H1 (cell line): ENCODE data around the gene FAM177B. TPM values are rescaled to one million over a fixed set of nuclear protein-coding genes. Genes with fewer than 3 reads are reported as not detected.

Source experiments
- CTCF ChIA-PET: fragments of 300-600 bp; sonication (Branson Sonifier 250); formaldehyde crosslinking; loops from one replicate; lab custom pipeline; 2021; ENCODE audit not compliant: partially characterized antibody; lab: Charles Lee
- POLR2A ChIA-PET: fragments of 300-600 bp; sonication (Branson Sonifier 250); formaldehyde crosslinking; loops from one replicate; lab custom pipeline; 2021; ENCODE audit warnings: inconsistent platforms; ENCODE audit not compliant: partially characterized antibody; lab: Charles Lee
- DNase-seq, 2 experiments: peaks; one replicate each; pipeline versions ENCODE4 v3.0.0 to v3.0.0-alpha.2; 2010 to 2022; ENCODE audit warnings: low spot score in 2 of 2, low read depth in 1 of 2, mixed read lengths in 1 of 2
- FAIRE-seq: peaks from 2 replicates; lab custom pipeline; 2011; peaks lifted over from hg19 to GRCh38; lab: Jason Lieb, UNC
- H2AFZ ChIP-seq: 2 replicates; pipeline ENCODE4 v1.8.1; 2012; ENCODE audit warnings: low read length, inconsistent platforms
- H2AK5ac ChIP-seq: 2 replicates; pipeline ENCODE4 v1.6.1; 2013; ENCODE audit warnings: low read depth, low read length
- H2BK120ac ChIP-seq: replicated peaks from 2 replicates; pipeline ENCODE3; 2013; ENCODE audit warnings: low read depth, low read length, inconsistent platforms
- H2BK12ac ChIP-seq: 2 replicates; pipeline ENCODE4 v1.6.1; 2013; ENCODE audit warnings: low read depth, low read length
- H2BK15ac ChIP-seq: 2 replicates; pipeline ENCODE4 v1.6.1; 2013; ENCODE audit warnings: low read length
- H2BK20ac ChIP-seq: 2 replicates; pipeline ENCODE4 v1.6.1; 2013; ENCODE audit warnings: low read length
- H2BK5ac ChIP-seq: 2 replicates; pipeline ENCODE4 v1.6.1; 2013; ENCODE audit warnings: low read depth, low read length
- H3K14ac ChIP-seq: 2 replicates; pipeline ENCODE4 v1.6.1; 2013; ENCODE audit warnings: inconsistent platforms; ENCODE audit not compliant: insufficient read length
- H3K18ac ChIP-seq: 2 replicates; pipeline ENCODE4 v1.6.1; 2013; ENCODE audit warnings: low read length; ENCODE audit errors: extremely low read depth
- H3K23ac ChIP-seq: 2 replicates; pipeline ENCODE4 v1.6.1; 2013; ENCODE audit warnings: inconsistent platforms; ENCODE audit not compliant: insufficient read length
- H3K23me2 ChIP-seq: 2 replicates; pipeline ENCODE4 v1.6.1; 2013; ENCODE audit warnings: low read depth, low read length
- H3K27ac ChIP-seq: 2 replicates; pipeline ENCODE4 v1.6.1; 2011; ENCODE audit warnings: low read depth, low read length, inconsistent platforms
- H3K27me3 ChIP-seq, 4 experiments: replicated peaks in 1 of 4; 1 replicate in 1 of 4; 2 replicates in 3 of 4; pipeline versions ENCODE4 v1.6.1 to v1.8.1; 2011 to 2013; ENCODE audit warnings: low read length in 3 of 4, mild to moderate bottlenecking in 3 of 4, inconsistent platforms in 2 of 4, mixed read lengths in 2 of 4, moderate library complexity in 1 of 4; ENCODE audit not compliant: control insufficient read depth in 3 of 4, insufficient read depth in 3 of 4; ENCODE audit errors: extremely low read depth in 1 of 4
- H3K36me3 ChIP-seq, 4 experiments: 2 replicates each; pipeline versions ENCODE4 v1.6.1 to v1.8.1; 2011 to 2013; ENCODE audit warnings: mild to moderate bottlenecking in 4 of 4, low read length in 3 of 4, moderate library complexity in 2 of 4, control low read depth in 1 of 4, inconsistent platforms in 1 of 4; ENCODE audit not compliant: insufficient read depth in 4 of 4, control insufficient read depth in 2 of 4
- H3K4ac ChIP-seq: replicated peaks from 2 replicates; pipeline ENCODE3; 2013; ENCODE audit warnings: low read length, low read depth, mixed read lengths, inconsistent platforms; ENCODE audit not compliant: insufficient read length
- H3K4me1 ChIP-seq, 4 experiments: replicated peaks in 1 of 4; 1 replicate in 1 of 4; 2 replicates in 3 of 4; pipeline versions ENCODE4 v1.6.1 to v1.8.1; 2011 to 2013; ENCODE audit warnings: low read length in 3 of 4, inconsistent platforms in 2 of 4, mixed read lengths in 1 of 4; ENCODE audit not compliant: insufficient read depth in 4 of 4, control insufficient read depth in 3 of 4
- H3K4me2 ChIP-seq, 2 experiments: 2 replicates each; pipeline versions ENCODE4 v1.6.1 to v1.8.1; 2011 to 2013; ENCODE audit warnings: low read depth in 2 of 2, low read length in 2 of 2, control low read depth in 1 of 2, inconsistent platforms in 1 of 2, mild to moderate bottlenecking in 1 of 2; ENCODE audit not compliant: insufficient read depth in 1 of 2
- H3K4me3 ChIP-seq, 4 experiments: fragments of 200-600, 300-600 bp in 1 of 4; sonication (generic), shearing (Covaris generic), sonication (Bioruptor Twin) in 1 of 4; 2 replicates each; pipeline versions ENCODE4 v1.5.1 to v1.8.1; 2011 to 2016; ENCODE audit warnings: low read length in 4 of 4, low read depth in 3 of 4, control low read depth in 2 of 4, inconsistent platforms in 2 of 4, mild to moderate bottlenecking in 2 of 4, mixed read lengths in 1 of 4, moderate library complexity in 1 of 4; ENCODE audit not compliant: insufficient read depth in 2 of 4; ENCODE audit errors: extremely low read depth in 1 of 4
- H3K56ac ChIP-seq: replicated peaks from 2 replicates; pipeline ENCODE3; 2013; ENCODE audit warnings: low read depth, mild to moderate bottlenecking, mixed read lengths, low read length, inconsistent platforms; ENCODE audit not compliant: insufficient read length
- H3K79me1 ChIP-seq: 2 replicates; pipeline ENCODE4 v1.6.1; 2013; ENCODE audit warnings: low read depth, low read length, control low read depth
- H3K79me2 ChIP-seq, 2 experiments: 2 replicates each; pipeline versions ENCODE4 v1.6.1 to v1.8.1; 2012 to 2013; ENCODE audit warnings: low read length in 2 of 2, mild to moderate bottlenecking in 2 of 2, inconsistent platforms in 1 of 2; ENCODE audit not compliant: insufficient read depth in 2 of 2, control insufficient read depth in 1 of 2
- H3K9ac ChIP-seq, 4 experiments: replicated peaks in 1 of 4; 1 replicate in 1 of 4; 2 replicates in 3 of 4; pipeline versions ENCODE4 v1.6.1 to v1.8.1; 2011 to 2013; ENCODE audit warnings: low read depth in 3 of 4, low read length in 3 of 4, control low read depth in 2 of 4, mild to moderate bottlenecking in 2 of 4, moderate library complexity in 2 of 4, inconsistent platforms in 1 of 4; ENCODE audit errors: extremely low read depth in 1 of 4
- H3K9me3 ChIP-seq, 2 experiments: 2 replicates each; pipeline versions ENCODE4 v1.6.1 to v1.8.1; 2012 to 2013; ENCODE audit warnings: mild to moderate bottlenecking in 2 of 2, moderate library complexity in 2 of 2, control low read depth in 1 of 2, inconsistent platforms in 1 of 2, low read depth in 1 of 2, low read length in 1 of 2, mixed read lengths in 1 of 2; ENCODE audit not compliant: insufficient read depth in 2 of 2
- H4K20me1 ChIP-seq, 2 experiments: replicated peaks in 1 of 2; 2 replicates each; pipeline versions ENCODE3 to v1.8.1; 2011 to 2013; ENCODE audit warnings: inconsistent platforms in 2 of 2, low read length in 2 of 2, mild to moderate bottlenecking in 1 of 2; ENCODE audit not compliant: insufficient read depth in 2 of 2, control insufficient read depth in 1 of 2
- H4K5ac ChIP-seq: 2 replicates; pipeline ENCODE4 v1.6.1; 2013; ENCODE audit warnings: low read length, low read depth, mixed read lengths, inconsistent platforms; ENCODE audit not compliant: insufficient read length
- H4K8ac ChIP-seq: 2 replicates; pipeline ENCODE4 v1.8.0; 2013; ENCODE audit warnings: mild to moderate bottlenecking, moderate library complexity, low read length, inconsistent platforms; ENCODE audit not compliant: insufficient read depth; ENCODE audit errors: extremely low read depth
- H4K91ac ChIP-seq: replicated peaks from 2 replicates; pipeline ENCODE3; 2013; ENCODE audit warnings: low read length, mixed read lengths, inconsistent platforms; ENCODE audit not compliant: insufficient read length
- ATF2 ChIP-seq: IDR thresholded peaks from 2 replicates; pipeline ENCODE4 v1.6.1; 2012; ENCODE audit warnings: low read length, inconsistent platforms
- CTBP2 ChIP-seq: IDR thresholded peaks from 2 replicates; pipeline ENCODE4 v1.7.0; 2011; ENCODE audit warnings: borderline replicate concordance, mild to moderate bottlenecking, moderate library complexity, mixed read lengths, low read length; ENCODE audit not compliant: insufficient read depth, insufficient read length
- FOSL1 ChIP-seq: IDR thresholded peaks from 2 replicates; pipeline ENCODE4 v1.6.1; 2011; ENCODE audit warnings: mild to moderate bottlenecking, low read depth, low read length, moderate library complexity; ENCODE audit not compliant: insufficient read depth
- HDAC2 ChIP-seq, 2 experiments: fragments of 300-600 bp in 1 of 2; sonication (generic) in 1 of 2; IDR thresholded peaks; 2 replicates each; pipeline ENCODE4 v1.6.1; 2011 to 2012; ENCODE audit warnings: low read depth in 2 of 2, low read length in 2 of 2, mild to moderate bottlenecking in 2 of 2, moderate library complexity in 2 of 2, borderline replicate concordance in 1 of 2, inconsistent platforms in 1 of 2
- PHF8 ChIP-seq: fragments of 200-600 bp; sonication (generic); conservative IDR thresholded peaks from 2 replicates; pipeline ENCODE4 v1.7.1; 2012; ENCODE audit warnings: low read depth, mild to moderate bottlenecking, inconsistent platforms, low read length, moderate library complexity
- RFX5 ChIP-seq: IDR thresholded peaks from 2 replicates; pipeline ENCODE4 v1.6.1; 2011; ENCODE audit warnings: low read depth, low read length, improper control_type of control experiment, borderline replicate concordance
- TEAD4 ChIP-seq: IDR thresholded peaks from 2 replicates; pipeline ENCODE4 v1.6.1; 2012; ENCODE audit warnings: low read depth, low read length, inconsistent platforms, mixed read lengths
- WGBS, 2 experiments: shearing (Covaris generic) in 1 of 2; methylation state at CpG; one replicate each; pipeline versions ENCODE4 v1.1.6 to v1.1.7; 2013 to 2015; ENCODE audit warnings: low lambda C conversion rate in 2 of 2, mixed read lengths in 2 of 2, inconsistent platforms in 1 of 2, low coverage in 1 of 2, missing lambda C conversion rate in 1 of 2; ENCODE audit not compliant: insufficient replicate concordance in 2 of 2, insufficient coverage in 1 of 2, insufficient read length in 1 of 2; ENCODE audit errors: extremely low coverage in 1 of 2, missing lambda C conversion rate in 1 of 2; 5-methylcytosine and 5-hydroxymethylcytosine counted together
- polyA plus RNA-seq, 7 experiments: library from polyadenylated mRNA; depleted of rRNA in 3 of 7; stranded (reverse) in 5 of 7; unstranded in 2 of 7; fragments of >200 nt in 5 of 7; fragments of 200-250 nt in 2 of 7; gene quantifications; 1 replicate in 5 of 7; 2 replicates in 1 of 7; 4 replicates in 1 of 7; pipeline versions ENCODE4 v1.2.1 to v1.2.3, GENCODE V29; 2011 to 2013; ENCODE audit warnings: missing spikeins in 2 of 7, mixed read lengths in 2 of 7
- total RNA-seq: library from RNA; stranded (reverse); fragmentation: NEBNext Ultra II Directional; extraction: Animal tissue kit (Norgen Biotek cat#: 25700); gene quantifications from 2 replicates; pipeline ENCODE4 v1.2.1, GENCODE V29; 2021

The FAM177B gene
- total and polyA plus RNA-seq, 2 of the 8 experiments (the other 6 are each of a cell fraction or from before 2014, with no cell fraction given), result 0.06 TPM; not detected in 1

GRCh38 chr1:222730866-222731265 lies 6.1 kb upstream of the FAM177B start:
- H3K14ac ChIP-seq, result no peak overlapping the region
- H3K4me1 ChIP-seq, result peaks cover 0 to 3% (median 2%) of the 10 kb centered on the region in 4 experiments; a peak in 2 of 7 replicates
- DNase-seq (no peak), FAIRE-seq (no peak)
- no peak overlapping the region for H4K8ac ChIP-seq
- H3K56ac ChIP-seq, result no peak overlapping the region
- no peaks in the 10 kb centered on the region for H3K79me2 ChIP-seq
- H2BK5ac ChIP-seq, result no peak overlapping the region
- H2AK5ac ChIP-seq, result no peak overlapping the region
- POLR2A ChIA-PET, result interaction anchor here (1.5 kb wide), 1 partner anchor 171 kb away, joined by 3 read pairs; no protein-coding TSS in a partner anchor
- no peak overlapping the region for H4K5ac ChIP-seq
- no peaks in the 10 kb centered on the region for H3K79me1 ChIP-seq
- no peak overlapping the region for H2BK120ac ChIP-seq
- H2AFZ ChIP-seq, result no peak overlapping the region
- no peak overlapping the region for H3K4me3 ChIP-seq
- CTCF ChIA-PET, result interaction anchor here (0.7 kb wide), 1 partner anchor 17 kb away, joined by 5 read pairs; no protein-coding TSS in a partner anchor
- no peaks in the 10 kb centered on the region for H3K27me3 ChIP-seq
- no peak overlapping the region for H3K4me2 ChIP-seq
- TF ChIP-seq RFX5 (no peak), TEAD4 (no peak), HDAC2 (IDR thresholded peaks at IDR 0.05; ENCODE audit: borderline replicate concordance in 1 of 2, low read depth in 2 of 2, low read length in 2 of 2) (no peak), FOSL1 (no peak), CTBP2 (no peak), PHF8 (no peak), ATF2 (no peak)
- H4K91ac ChIP-seq, result no peak overlapping the region
- H3K23ac ChIP-seq, result no peak overlapping the region
- H3K9ac ChIP-seq, result no peak overlapping the region
- no peaks in the 10 kb centered on the region for H4K20me1 ChIP-seq
- no peaks in the 10 kb centered on the region for H3K9me3 ChIP-seq
- H3K36me3 ChIP-seq, result peaks cover 4 to 67% (median 29%) of the 10 kb centered on the region in 4 experiments; a peak in 7 of 8 replicates
- no peak overlapping the region for H3K4ac ChIP-seq
- no peak overlapping the region for H2BK12ac ChIP-seq
- H2BK20ac ChIP-seq, result no peak overlapping the region
- H3K18ac ChIP-seq, result no peak overlapping the region
- H2BK15ac ChIP-seq, result no peak overlapping the region
- H3K23me2 ChIP-seq, result no peaks in the 10 kb centered on the region
- no peak overlapping the region for H3K27ac ChIP-seq
- WGBS, 2 experiments, result 93% methylated on average over 1 of the region's 1 CpG; no CpG with 5 or more reads in 1 of the 2 experiments
